MV-4-11 (cell line): ENCODE measurements around the gene ASAP2.
A peak's percentile ranks its signal among the peaks of the same experiment; 100 is the strongest.

Source experiments
- DNase-seq: peaks from one replicate; lab custom pipeline; 2025; lab: John Stamatoyannopoulos, UW

ASAP2 gene

DNA sequence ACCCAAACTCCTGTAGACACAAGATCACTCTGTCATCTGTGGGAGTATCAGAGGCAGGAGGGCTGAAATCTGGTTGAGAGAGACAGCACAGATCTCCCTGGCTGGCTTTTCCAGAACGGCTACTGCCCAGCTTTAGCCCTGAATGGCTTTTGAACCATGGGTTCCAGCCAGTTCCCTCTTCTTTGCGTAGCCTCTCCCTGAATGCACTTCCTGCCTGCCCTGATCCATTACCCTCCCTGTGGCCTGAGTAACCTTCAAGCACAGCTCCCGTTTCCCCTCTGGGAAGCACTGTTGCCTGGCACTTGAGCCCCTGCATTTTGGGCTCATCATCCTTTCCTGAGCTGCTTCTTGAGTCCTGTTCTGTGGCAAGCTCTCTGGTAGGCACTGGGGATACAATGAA, 68.8 kb downstream of the ASAP2 start:
- DNase-seq: no peak

DNA sequence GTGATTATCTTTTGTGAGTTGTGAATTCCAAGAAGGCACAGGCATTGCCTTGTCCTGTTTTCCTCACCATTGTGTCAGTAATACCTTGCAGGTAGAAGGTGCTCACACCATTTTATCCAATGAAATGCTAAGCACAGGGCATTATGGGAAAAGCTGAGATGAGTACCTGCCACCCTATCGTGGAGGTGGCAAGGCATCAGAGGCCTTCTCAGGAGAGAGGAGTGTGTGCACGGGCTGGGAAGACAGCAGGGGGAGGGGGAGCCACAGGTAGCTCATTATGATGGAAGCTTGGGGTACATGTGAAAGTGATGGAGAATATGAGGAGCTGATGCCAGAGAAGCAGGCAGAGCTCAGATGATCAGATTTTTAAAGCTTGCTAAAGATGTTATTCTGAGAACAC, 69.5 kb downstream of the ASAP2 start:
- DNase-seq: no peak

DNA sequence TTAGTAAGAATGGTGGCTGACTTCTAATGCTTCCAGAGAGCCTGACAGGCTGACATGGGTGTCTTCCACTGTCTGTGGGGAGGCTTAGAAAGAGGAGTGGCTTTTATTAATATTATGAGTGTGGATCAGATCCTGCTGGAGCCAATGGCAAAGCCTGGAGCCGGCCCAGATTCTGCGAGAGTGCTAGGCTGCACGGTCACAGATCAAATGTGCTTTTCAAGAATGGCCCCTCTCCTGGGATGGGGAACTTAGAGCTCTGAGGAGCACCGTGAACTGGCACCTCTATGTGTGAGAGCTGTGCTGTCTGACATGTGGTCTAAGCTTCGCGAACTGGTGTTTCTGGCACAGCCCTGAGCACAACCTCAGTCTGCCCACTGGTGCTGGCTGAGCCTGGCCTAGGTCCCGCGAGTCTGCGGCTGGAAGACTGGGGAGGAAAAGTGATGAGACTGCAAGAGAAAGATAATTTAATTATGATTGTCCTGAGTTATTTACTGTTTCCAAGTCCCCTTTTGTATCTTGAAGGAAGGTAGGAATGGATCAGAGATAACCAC, 70.4 kb downstream of the ASAP2 start:
- DNase-seq: no peak

DNA sequence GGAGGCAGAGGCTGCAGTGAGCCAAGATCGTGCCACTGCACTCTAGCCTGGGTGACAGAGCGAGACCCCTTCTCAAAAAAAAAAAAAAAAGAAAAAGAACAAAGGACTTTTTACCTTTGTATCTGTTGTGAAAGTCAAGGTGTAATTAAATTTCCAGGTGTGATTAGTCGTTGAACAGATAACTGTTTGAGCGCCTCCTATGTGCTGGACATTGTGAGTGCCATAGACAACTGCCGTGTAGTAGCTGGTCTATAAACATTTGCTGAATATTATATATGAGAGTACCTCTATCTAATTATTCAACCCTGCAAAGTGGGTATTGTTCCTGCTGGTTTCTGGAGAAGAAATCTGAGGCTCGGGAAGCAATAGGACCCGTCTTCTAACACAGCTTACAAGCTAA, 71.8 kb downstream of the ASAP2 start:
- DNase-seq: no peak

DNA sequence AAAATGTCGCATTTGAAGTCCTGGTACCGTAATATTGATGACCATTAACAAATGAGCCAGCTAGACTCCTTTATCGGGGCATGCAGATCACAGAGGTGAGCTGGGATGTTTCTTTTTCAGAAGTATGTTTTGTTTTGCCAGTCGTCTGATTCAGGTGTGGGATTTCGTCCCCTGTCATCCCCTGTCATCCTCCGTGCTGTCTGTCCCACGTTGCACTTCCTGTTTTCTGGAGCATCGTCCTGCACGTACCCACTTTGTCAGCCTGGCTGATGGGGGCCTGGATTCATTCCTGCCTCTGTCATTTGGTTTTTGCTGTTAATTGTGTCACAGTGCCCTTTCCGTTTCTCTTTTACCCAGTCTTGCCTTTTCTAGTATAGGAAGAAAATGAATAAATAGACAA, 72.8 kb downstream of the ASAP2 start:
- DNase-seq: no peak

DNA sequence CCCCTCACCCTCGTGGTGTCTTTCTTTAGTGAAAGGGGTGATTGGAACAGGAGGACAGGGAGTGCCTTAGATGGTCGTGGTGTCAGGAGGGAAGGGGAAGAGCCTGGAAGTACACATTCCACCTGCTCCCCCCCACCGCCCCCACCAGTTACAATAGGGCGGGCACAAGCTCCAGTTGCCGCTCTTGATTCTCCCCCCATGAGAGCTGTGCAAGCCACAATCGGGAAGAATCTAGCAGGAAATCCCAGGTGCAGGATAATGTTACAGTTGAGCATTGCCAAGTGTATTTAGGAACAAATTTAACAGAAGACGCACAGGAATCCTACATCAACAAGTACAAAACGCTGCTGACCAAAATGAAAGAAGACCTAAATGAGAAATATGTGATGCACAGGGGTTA, 73.6 kb downstream of the ASAP2 start:
- DNase-seq: no peak

DNA sequence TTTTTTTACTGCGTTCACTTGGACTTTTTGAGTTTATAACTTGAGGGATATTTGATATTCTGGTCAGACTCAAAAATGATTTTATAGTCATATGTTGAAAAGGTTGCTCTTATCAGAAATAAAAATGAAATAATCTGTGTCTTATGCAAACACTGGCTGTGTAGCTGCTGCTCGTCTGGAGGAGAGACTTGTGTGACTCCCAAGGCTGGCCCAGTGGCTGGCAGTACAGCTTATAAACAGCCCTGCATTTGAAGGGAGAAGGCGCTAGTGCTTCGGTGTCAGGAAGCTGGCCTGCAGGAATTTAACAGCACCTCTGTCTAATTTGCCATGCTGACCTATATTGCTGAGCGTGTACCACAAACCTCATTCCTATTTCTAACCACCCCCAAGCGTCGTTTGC, 74.5 kb downstream of the ASAP2 start:
- no peak for DNase-seq

DNA sequence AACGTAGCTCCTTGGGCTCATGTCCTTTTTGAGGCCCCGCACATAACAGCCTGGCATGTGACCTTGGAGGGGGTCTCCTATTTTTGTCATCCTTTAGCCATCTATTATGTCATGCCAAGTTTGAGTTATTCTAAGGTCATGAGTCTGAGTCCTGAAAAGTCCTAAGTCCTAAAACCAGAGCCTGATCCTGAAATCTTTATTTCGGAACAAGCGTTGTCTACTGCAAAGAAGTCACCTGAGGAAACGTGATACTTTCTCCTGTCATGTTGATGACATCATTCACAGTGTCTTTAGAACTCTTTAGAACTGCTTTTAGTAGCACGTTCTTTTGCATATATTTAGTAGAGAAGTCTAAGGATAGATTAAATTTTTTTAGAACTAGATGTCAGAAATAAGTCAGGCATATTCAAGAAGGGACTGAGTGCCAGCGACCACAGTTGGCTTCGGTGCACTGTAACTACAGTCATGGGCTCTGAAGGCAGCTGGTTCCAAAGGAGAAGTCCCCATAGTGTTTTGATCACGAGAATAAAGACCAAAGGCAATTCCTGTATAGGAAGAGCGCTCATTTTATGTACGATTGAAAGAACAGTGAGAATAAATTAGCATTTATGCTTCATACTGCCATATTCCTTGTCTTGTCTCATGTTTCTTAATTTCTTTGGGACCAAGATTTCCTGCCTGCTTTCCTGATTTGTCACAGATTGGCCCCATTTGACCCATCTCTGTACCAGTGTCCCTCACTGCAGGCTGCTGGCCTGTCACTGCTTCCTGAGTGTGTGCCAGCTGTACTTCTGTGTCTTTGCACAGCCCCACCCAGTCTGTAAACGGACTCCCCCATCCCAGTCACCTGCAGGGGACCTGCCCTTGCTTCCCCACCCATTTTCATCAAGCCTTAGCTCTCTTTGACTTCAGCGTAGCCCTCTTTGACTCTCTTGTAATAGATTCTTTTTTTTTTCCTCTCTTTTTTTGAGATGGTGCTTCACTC, 75.8 kb downstream of the ASAP2 start:
- DNase-seq: no peak

DNA sequence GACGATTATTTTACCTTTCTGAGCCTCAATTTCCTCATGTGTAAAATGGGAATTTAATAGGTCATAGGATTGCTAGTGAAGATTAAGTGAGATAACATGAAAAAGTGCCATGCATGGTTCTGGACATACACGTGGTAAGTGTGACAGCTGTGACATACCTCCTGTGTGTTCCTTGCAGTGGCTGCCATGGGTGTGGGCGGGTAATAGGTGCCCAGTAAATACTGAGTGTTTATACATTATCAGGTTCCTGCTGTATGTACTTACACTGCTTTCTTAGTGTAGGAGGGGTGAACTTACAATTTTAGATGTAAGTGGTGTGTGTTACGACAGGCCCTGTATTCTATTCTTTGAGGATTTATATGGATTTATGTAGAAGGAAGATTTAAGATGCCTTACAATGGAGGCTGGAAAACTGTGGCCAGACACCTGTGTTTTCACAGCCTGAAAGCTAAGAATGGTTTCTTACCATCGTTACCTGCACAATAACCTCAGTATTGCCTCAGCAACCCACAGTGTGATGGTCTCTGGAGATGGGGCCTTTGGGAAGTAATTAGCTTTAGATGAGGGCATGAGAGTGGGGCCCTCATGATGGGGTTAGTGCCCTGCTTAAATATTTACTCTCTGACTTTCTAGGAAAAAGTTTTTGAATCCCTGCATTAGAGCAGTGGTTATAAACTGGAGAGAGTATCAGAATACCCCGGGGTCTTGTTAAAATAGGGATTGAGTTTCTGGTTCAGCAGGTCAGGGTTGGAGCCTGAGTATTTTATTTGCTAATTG, 78.1 kb downstream of the ASAP2 start:
- no peak for DNase-seq

DNA sequence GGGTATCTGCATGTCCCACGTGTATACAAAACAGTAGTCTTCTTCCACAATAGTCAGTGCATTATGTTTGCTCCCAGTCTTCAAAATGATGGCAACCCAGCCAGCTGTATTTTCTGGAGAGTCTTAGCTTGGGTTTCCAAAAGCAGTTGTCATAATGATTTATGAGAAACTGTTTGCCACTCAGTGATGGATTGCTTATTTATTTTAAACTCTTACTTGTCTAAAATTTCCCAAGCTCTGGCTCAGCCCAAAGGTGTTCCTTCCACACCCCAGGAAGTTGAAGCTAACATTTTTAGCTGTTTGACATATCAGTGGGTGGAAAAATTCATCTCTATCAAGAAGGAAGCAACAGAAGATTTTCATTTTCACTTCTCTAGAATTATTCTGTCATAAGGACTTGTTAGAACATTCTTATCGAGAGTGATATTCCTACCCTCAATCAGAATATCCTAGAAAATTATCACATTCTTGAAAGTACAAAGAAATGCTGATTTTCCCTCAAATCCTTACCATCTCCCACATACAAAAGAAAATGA, 78.8 kb downstream of the ASAP2 start:
- peak; percentile 26 for DNase-seq

DNA sequence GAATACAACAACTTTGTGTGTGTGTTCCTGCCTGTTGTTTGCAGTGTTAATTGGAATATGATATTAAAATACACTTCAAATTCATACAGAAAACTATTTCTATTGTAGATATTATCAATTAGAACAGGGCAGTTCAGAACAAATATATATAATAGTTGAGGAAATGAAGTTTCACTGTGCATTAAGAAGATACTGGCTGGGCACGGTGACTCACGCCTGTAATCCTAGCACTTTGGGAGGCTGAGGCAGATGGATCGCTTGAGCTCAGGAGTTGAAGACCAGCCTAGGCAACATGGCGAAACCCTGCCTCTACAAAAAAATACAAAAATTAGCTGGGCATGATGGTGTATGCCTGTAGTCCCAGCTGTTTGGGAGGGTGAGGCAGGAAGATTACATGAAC, 79.3 kb downstream of the ASAP2 start:
- DNase-seq: peak; percentile 15

DNA sequence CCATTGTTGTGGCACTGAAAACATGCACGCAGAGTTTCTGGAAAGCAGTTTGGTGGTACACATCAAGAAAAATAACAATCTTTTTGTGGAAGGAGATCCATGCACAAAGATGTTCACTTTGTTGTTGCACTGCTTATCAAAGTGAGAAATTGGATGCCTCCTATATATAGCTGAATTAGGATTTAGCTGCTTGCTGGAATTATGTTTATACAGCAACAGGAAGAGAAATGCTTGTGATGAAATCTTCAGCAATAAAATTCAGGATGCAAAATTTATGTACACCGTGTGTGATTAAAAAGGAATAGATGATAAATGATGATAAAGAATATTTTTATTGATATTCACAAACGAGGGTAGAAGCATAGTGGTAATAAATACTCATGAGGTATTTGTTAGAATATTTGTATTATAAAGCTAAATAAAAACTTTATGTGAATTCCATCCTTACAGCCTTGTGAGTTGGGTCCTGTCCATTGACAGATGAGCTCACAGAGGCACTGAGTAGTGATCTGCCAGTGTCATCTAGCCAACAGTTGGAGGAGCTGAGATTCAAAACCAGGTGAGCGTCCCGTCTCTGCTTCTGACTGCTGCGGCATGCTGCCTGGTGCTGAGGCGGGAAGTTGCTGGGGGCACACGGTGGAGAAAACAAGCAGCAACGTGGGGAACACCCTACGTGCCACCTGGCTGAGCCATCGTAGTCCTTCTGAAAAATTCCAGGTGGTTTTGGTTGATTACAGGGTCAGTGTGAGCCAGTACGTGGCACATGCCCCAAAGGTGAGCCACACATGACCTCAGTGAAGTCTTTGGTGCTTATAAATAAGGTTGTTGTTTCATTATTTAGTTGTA, 80.2 kb downstream of the ASAP2 start:
- no peak for DNase-seq

DNA sequence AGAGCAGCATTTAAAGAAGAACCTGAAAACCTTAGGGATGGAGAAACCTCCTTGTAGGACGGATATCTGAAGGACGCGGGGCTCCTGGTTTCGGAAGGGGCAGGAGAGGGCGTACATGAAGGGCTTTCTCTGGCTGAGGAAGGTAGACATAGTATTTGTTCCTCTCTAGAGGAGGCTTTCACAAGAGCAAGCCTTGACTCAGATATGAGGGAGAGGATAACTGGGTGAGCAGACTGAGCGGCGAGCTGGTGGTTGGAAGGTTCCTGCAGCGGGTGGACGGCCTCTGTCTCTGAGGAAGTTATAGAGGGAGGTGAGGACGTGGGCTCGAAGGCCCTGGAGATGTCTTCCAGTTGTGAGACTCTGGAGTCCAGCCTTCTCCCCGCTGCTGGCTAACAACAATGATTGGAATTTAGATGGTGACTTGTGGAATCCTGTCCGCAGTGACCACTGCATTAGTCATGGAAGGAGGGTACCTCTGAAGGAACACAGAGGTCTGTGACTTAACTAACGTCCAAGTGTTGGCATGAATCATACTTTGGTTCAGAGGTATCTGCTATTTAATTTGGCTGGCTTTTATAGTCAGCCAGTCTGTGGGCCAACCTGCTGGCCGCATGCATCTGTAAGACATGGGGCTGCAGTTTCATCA, 80.9 kb downstream of the ASAP2 start:
- DNase-seq: peak; percentile 61

DNA sequence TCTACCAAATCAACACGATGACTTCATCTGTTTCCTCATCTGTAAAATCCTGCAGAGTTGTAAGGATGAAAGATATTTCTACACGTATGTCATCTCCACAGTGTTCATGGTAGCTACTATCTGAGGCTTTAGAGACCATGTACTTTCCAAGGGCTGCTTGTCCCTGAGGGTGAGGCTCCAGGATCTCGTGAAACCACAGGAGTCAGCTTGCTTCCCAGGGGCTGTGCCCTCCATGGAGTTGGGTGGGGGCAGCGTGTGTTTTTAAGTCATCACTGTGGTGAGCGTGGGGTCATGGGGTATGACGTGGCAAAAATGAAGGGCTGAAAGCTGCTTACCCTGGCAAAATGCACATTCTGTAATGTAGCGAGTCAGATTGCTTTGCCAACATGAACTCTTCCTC, 81.6 kb downstream of the ASAP2 start:
- DNase-seq: no peak

DNA sequence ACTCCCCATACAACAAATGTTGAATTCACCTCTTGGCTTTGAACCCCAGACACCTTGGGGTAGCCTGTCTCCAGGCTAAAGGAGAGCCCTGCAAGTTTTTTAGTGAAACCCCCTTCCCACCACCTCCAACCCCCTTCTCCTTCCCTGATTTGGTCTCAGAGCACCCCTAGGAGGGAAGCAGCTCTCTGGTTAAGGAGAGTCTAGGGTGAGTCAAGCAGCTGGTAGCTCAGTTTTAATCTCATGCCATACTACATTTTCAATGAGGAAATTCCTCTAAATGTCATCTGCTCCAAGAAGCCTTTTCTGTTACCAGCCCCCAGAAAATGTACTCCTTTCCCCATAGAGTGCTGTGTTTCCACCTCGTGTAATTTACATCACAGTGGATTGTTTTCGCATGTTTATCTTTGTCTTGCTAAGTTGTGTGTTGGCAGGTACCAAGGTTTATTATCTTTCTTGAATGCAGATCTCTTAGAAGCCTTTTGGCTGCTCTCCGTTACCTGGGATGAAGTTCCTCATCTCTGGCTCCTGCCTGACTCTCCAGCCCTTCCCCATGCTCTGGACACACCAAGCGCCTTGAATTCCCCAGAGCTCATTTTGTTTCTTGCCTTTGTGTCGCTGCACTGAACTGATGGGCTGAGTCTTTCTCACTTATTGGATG, 82.2 kb downstream of the ASAP2 start:
- DNase-seq: no peak

DNA sequence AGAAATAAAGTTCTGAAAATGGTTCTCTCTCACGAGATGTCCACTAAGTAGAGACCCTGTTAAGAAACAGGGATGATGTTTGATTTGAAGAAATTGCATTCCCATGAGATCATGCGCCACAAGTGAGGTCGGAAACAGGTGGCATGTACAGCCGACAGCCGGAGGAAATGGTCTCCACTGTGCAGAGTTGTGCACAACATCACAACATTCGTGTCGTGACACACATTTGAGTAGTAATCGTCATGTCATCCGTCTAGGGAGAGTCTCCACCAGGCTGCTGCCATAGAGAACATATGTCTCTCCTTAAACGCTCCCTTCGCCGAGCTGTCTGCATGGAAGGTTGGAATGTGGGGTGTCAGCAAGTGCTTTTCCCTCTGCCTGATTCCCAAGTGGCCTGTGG, 84.7 kb downstream of the ASAP2 start:
- no peak for DNase-seq

DNA sequence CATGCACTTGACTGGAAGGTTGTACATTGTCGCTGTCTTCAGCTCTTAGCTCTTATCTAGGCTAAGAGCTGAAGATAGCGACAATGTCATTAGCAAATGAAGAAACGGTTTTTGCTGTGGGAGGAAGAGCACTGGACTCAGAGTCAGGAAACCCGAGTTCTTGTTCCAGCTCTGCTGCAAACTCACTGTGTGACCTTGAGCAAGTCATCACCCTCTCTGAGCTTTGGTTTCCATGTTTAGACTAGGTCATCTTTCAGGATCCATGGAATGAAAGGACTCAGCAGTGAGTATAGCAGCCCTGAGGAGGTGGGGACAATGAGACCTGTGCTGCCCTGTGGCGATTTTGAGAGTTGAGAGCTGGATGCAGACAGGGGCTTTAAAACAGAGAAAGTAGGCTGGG, 85.3 kb downstream of the ASAP2 start:
- no peak for DNase-seq

DNA sequence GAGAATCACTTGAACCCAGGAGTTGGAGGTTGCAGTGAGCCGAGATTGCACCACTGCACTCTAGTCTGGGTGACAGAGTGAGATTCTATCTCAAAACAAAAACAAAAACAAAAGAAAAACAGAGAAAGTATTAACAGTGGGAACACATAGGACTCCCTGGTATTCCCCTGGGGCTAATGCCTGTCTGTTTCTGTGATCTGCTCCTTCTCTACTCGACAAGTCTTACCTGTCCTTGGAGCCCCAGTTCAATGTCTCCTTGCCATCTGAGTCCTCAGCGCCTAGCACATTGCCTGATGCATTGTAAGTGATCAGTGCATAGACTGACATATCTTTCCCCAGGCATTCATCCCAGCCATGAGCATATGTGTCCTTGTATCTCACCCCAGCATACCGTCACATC, 85.8 kb downstream of the ASAP2 start:
- DNase-seq: no peak

DNA sequence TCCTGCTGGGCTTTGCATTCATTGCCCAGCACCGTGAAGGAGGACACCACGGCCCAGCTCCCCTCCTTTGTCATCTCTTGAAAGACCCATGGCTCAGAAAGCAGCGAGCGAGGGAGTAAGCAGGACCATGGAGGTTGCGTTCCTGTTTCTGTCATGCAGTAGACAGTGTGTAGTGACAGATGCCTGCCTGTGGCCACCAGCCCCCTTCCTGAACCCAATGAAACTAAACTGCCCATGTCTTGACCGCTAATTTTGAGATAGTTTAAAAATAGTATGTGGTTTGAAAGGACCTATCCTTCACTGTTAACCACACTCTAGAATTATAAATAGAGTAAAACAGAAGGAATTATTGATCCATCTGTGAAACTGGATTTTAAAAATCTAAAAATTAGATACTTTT, 88.2 kb downstream of the ASAP2 start:
- DNase-seq: peak; percentile 71

DNA sequence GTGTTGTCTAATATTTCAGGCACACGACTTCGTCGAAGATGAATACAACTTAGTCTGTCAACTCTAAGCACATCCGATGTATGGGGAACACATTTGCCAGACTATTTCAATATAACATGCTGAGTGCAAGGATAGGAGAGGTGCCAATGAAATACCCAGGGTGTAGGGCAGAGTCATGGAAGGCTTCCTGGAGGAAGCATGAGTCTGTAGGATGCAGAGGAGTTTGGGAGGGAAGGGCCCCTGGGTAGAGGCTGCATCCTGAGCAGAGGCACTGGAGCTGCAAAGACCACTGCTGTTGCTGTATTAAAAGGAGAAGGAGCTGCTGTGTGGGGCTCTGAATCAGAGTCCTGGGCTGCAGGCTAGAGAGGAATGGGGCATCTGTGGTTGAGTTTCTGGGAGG, 89.9 kb downstream of the ASAP2 start:
- DNase-seq: no peak

DNA sequence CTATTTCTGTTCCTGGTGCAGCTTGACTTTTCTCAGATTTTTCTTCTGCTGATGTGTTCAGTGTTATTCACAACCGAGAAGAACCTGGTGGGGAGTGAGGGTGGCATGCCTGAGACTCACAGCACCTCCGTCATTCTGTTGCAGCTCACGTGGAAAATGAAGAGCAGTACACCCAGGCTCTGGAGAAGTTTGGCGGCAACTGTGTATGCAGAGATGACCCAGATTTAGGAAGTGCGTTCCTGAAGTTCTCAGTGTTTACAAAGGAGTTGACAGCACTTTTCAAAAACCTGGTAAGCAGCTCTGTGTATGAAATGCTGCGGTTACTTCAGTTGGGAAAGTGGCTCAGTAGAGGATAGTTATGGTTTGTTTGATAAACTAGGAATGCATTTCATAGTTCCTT, 90.5 kb downstream of the ASAP2 start:
- no peak for DNase-seq
